Measurements from ENCODE around the gene HACD2. TPM values are rescaled to one million over a fixed set of nuclear protein-coding genes. Genes with fewer than 3 reads are reported as not detected.
"Not testable (repeated sequence)": the region's sequence is repeated elsewhere in the genome, so short reads cannot be mapped to it uniquely, and the experiment has no call there.

HACD2 gene
- total RNA-seq, 2 experiments from 2014 or later, result 12.1 to 13.3 TPM

DNA sequence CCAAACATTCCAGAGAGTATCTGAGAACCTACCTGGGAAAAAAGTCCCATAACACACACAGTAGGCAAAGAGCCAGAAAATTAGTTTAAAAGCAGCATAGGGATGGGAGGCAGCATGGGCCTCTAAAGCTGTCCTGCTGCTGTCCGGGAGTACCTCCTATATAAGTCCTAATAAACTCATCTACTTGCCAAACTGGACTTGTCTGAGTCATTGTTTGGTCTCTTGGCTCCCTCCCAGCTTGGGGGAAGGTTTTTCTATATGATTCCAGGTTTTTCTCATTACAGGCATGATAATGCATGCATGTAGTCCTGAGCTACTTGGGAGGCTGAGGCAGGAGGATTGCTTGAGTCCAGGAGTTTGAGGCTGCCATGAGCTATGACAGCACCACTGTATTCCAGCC, 17.5 kb upstream of the HACD2 start:
- Mint-ChIP-seq H3K27ac (no peak overlapping the region), H3K9me3 (no peaks in the 10 kb centered on the region), H3K36me3 (ENCODE audit: low read depth) (peaks cover 7% of the 10 kb centered on the region), H3K4me3 (no peak overlapping the region), H3K4me1 (ENCODE audit: low read depth) (no peaks in the 10 kb centered on the region), H3K27me3 (no peaks in the 10 kb centered on the region)
- Histone ChIP-seq H3K4me3 (ENCODE audit: low read length) (no peak overlapping the region), H3K27ac (ENCODE audit: low read depth in 1 of 2, low read length in 2 of 2) (no peak overlapping the region), H3K27me3 (ENCODE audit: control insufficient read depth in 1 of 2, insufficient read depth in 2 of 2, low read length in 2 of 2) (no peaks in the 10 kb centered on the region), H3K36me3 (ENCODE audit: insufficient read depth, low read length) (no peaks in the 10 kb centered on the region), H3K9me3 (ENCODE audit: control insufficient read depth in 1 of 2, insufficient read depth in 1 of 2, low read length in 2 of 2) (no peaks in the 10 kb centered on the region), H3K4me1 (ENCODE audit: insufficient read depth, low read length) (no peaks in the 10 kb centered on the region)
- CTCF ChIA-PET, result no interaction called here
- intact Hi-C loops (cut with DNase I, micrococcal nuclease), result no loop called here
- ATAC-seq (ENCODE audit: poor library complexity) (no peak), DNase-seq (no peak)
- POLR2A ChIA-PET, result interaction anchor here (1.6 kb wide), 1 partner anchor 15 kb away, joined by 3 read pairs; no protein-coding TSS in a partner anchor
- TF ChIP-seq CTCF (IDR thresholded peaks at IDR 0.05), result no peak

GRCh38 chr3:123600863-123601262, 16.0 kb upstream of the HACD2 start:
- ATAC-seq (ENCODE audit: poor library complexity); H3K36me3 ChIP-seq (ENCODE audit: insufficient read depth, low read length); H3K9me3 Mint-ChIP-seq; H3K27me3 ChIP-seq (ENCODE audit: control insufficient read depth in 1 of 2, insufficient read depth in 2 of 2, low read length in 2 of 2); H3K4me1 Mint-ChIP-seq (ENCODE audit: low read depth); POLR2A ChIA-PET; H3K4me3 ChIP-seq (ENCODE audit: low read length); H3K27ac Mint-ChIP-seq; H3K4me3 Mint-ChIP-seq; H3K27ac ChIP-seq (ENCODE audit: low read depth in 1 of 2, low read length in 2 of 2); H3K9me3 ChIP-seq (ENCODE audit: control insufficient read depth in 1 of 2, insufficient read depth in 1 of 2, low read length in 2 of 2); DNase-seq; H3K27me3 Mint-ChIP-seq; H3K36me3 Mint-ChIP-seq (ENCODE audit: low read depth); H3K4me1 ChIP-seq (ENCODE audit: insufficient read depth, low read length); intact Hi-C loops (cut with DNase I, micrococcal nuclease); CTCF ChIA-PET: not testable (repeated sequence)

DNA sequence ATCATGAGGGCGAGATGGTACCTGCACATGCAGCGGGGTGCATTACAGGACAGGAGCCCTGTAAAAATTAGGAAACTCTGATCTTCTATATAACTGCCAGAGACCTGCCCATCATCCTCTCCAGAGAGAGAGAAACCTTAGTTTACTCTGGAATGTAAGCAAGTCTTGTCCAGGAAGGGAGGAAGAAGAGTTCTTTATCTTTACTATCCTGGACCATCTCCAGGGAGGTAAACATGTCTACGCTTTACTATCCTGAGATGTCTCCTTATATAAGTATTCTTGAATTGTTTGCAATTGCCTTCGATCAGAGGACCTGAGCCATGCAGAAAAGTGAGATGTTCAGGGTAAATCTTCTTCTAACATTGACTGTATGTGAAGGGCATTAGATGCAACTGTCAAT, 12.7 kb upstream of the HACD2 start:
- intact Hi-C loops (cut with DNase I, micrococcal nuclease), result no loop called here

More for the DNA sequence above, 12.7 kb upstream of the HACD2 start:
- Mint-ChIP-seq H3K9me3 (peaks cover 4% of the 10 kb centered on the region), H3K27me3 (no peaks in the 10 kb centered on the region), H3K36me3 (ENCODE audit: low read depth) (peaks cover 8% of the 10 kb centered on the region), H3K27ac (no peak overlapping the region), H3K4me3 (no peak overlapping the region), H3K4me1 (ENCODE audit: low read depth) (no peaks in the 10 kb centered on the region)
- no peak for TF ChIP-seq CTCF (IDR thresholded peaks at IDR 0.05)
- ATAC-seq (ENCODE audit: poor library complexity), result no peak
- Histone ChIP-seq H3K4me1 (ENCODE audit: insufficient read depth, low read length) (no peaks in the 10 kb centered on the region), H3K36me3 (ENCODE audit: insufficient read depth, low read length) (no peaks in the 10 kb centered on the region), H3K27ac (ENCODE audit: low read depth in 1 of 2, low read length in 2 of 2) (no peak overlapping the region), H3K4me3 (ENCODE audit: low read length) (no peak overlapping the region), H3K27me3 (ENCODE audit: control insufficient read depth in 1 of 2, insufficient read depth in 2 of 2, low read length in 2 of 2) (no peaks in the 10 kb centered on the region), H3K9me3 (ENCODE audit: control insufficient read depth in 1 of 2, insufficient read depth in 1 of 2, low read length in 2 of 2) (no peaks in the 10 kb centered on the region)
- ChIA-PET CTCF (no interaction called here), POLR2A (no interaction called here)
- no peak for DNase-seq

All from CD4-positive, alpha-beta T cell (primary cell).